NT2/D1 (cell line): ENCODE results near the gene ATP11B.

Experiments
- SUZ12 ChIP-seq: IDR thresholded peaks from 2 replicates; pipeline ENCODE4 v1.6.1; 2011; ENCODE audit not compliant: insufficient read length, insufficient read depth; ENCODE audit errors: extremely low read depth
- YY1 ChIP-seq: IDR thresholded peaks from 2 replicates; pipeline ENCODE4 v1.6.1; 2011; ENCODE audit not compliant: insufficient read length, insufficient read depth
- ZNF274 ChIP-seq: IDR thresholded peaks from 2 replicates; pipeline ENCODE4 v1.6.1; 2011; ENCODE audit warnings: mild to moderate bottlenecking, low read depth, low read length

DNA sequence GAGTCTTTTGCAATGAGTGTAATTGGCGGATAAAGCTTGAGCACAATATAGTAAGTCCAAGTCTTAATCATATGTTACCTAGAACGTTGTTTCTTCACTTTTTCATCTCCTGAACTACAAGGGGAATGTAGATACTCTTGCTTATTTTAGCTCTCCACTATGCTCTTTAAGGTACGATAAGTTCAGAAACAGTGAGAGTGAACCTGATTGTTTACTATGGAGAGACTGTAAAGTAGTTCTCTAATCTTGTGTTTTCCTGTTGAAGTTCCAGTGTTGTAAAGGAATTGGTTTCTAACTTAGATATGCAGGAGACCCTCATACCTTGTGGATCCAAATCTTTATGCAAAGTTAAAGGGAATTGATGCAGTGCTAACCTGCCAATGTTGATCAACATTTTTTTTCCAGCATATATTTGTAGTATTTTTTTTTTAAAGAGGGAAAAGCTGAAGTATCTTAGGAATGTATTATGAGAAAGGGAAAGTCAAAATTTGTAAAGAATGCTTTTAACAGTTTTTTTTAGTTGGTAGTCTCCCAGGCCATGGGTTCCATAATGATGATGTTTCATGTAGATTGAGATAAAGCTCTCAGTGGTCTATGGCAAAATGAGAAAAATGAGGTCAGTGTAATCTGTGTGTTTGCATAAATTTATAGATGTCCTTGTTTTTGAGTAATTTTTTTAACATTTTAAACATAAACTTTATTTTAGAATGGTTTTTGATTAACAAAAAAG is 14.9 kb downstream of the ATP11B start:
- TF ChIP-seq YY1 (no peak), SUZ12 (no peak), ZNF274 (no peak)
